GDM1 (cell line): ENCODE results near the gene SURF6.
"Not testable (repeated sequence)": the region's sequence is repeated elsewhere in the genome, so short reads cannot be mapped to it uniquely, and the experiment has no call there.

Experiments
- DNase-seq: peaks from one replicate; lab custom pipeline; 2025; lab: John Stamatoyannopoulos, UW

The SURF6 gene

GRCh38 chr9:133347515-133347984 lies 11.6 kb upstream of the SURF6 start:
- DNase-seq = no peak

- DNase-seq = no peak
These were observed 10.2 kb upstream of the SURF6 start for GRCh38 chr9:133346021-133346785.

GRCh38 chr9:133345596-133345995 lies 9.6 kb upstream of the SURF6 start:
- DNase-seq = no peak

- no peak for DNase-seq
These were observed 9.0 kb upstream of the SURF6 start for GRCh38 chr9:133344979-133345378.

DNA sequence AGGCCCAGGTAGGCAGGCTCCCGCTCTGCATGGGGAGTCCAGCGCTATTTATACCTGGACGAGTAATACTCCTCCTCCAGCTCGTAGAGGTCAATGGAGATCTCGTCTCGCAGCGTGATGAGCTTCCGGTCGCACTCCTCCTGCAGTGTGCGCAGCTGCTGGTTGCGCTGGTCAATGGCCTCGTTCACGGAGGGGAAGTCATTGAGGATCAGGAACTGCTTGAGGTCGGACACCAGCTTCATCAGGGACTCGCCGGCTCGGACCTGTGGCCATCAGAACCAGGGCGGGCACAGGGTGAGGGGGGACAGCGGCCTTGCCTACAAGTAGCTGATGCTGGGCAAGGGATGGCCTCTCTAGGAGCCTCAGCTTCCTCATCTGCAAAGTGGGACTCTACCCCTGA lies 8.1 kb upstream of the SURF6 start:
- DNase-seq = no peak

DNA sequence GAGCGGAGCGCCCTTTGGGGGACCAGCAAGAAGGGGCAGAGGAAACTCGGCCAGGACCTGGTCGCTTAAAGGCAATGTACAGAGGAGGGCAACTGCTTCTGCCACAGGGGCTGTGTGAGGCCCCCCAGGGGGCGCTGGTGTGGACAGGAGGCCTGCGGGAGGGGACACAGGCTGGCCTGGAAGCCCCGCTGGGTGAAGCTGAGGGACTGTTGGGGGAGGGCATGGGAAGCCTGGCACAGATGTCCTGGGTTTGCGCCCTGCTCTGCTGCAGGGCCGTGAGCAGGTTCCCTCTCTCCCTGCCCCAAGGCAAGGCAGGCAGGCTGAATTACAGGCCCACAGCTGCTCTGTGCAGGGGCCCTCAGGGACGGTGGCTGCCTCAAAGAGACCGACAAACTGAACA lies 6.6 kb upstream of the SURF6 start:
- no peak for DNase-seq

- DNase-seq = no peak
These were observed 6.0 kb upstream of the SURF6 start for GRCh38 chr9:133342069-133342406.

GRCh38 chr9:133341369-133342068 lies 5.5 kb upstream of the SURF6 start:
- peak; percentile 15 for DNase-seq

DNA sequence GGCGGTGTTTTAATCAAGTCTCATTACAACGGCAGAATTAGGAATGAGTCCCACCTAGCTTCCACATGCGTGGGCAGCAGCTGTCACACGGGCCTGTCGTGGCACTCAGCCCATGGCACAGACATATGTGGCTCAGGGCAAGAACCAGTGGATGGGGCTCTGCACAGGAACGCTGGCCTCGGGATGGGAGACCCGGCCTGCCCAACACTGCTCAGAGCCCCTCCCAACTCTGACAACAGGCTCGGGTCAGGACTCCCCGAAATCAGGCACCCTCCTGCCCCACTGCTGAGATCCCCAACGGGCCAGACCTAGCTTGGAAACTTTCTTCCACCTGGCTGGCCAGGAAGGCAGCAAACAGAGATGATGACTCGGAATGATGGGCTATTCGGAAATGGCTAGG lies 4.9 kb upstream of the SURF6 start:
- no peak for DNase-seq

GRCh38 chr9:133340256-133340655 lies 4.3 kb upstream of the SURF6 start:
- peak; percentile 52 for DNase-seq

GRCh38 chr9:133339641-133340040 lies 3.7 kb upstream of the SURF6 start:
- DNase-seq = no peak

GRCh38 chr9:133334888-133335287 lies 1.1 kb downstream of the SURF6 start:
- DNase-seq = not testable (repeated sequence)

- DNase-seq = no peak
These were observed 1.8 kb downstream of the SURF6 start for GRCh38 chr9:133334161-133334560.

- DNase-seq = no peak
These were observed 2.4 kb downstream of the SURF6 start for GRCh38 chr9:133333566-133333965.

DNA sequence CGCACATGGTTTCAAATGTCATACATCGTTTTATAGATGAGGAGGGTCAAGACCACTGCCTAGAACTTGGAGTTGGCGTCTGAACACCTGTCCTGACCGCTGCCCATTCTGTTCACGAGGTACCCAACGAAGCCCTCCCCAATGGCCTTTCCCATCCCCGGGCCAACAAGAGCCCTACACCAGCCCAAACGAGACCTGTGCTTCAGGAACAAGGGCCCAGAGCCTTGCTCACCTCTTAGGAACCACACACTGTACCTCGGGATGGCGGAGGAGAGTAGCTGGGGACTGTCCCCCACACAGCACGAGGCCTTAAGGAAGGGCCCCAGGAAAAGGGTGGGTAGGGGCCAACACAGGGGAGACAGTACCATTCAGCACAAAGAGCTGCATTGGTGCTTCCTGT lies 3.0 kb downstream of the SURF6 start:
- DNase-seq = no peak

DNA sequence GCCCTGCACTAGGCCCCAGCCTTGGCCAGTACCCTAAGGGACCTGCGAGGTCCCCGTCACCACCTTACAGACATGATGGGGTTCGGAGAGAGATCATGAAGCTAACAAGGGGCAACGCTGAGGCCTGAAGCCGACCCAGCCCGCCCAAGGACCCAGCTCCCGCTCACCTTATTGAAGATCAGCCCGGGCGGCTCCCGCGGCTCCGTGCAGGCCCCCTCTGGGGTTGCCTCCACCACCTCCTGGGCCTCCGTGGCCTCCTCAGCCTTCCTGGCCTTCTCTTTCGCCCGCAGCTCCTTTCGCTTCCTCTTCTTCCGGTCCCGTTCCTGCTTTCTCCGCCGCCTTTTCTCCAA lies 3.6 kb downstream of the SURF6 start:
- DNase-seq = no peak

DNA sequence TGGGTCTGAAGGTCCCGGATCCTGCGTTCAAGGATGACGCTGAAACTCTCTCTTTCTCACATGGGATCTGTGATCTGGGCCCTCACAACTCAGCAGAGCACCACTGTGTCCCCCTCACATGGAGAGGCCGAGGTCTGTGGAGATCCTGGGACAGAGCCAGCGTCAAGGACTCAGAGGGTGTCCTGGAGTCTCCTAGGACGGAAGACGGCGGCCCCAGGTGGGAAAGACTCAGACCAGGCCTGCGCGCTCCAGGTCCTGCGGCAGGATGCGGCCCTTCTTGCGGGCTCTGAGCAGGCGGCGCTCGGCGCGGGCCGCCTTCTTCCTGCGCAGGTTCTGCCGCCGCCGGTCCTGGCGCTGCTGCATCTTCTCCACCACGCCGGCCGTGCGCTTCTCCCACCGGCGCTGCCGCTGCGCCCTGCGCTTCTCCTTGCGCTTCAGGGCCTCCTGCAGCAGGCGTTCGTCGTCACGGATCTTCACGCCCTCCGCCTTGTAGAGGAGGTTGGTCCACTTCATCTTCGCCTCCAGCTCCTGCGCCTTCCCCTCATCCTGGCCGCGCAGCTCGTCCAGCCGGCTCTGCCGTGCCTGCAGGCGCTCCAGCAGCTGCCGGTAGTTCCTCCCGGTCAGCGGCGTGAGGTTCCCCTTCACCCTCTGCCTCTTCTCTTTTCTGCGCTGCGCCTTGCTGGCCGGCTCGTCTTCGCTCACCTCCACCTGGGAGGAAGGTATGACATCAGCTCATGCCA lies 4.2 kb downstream of the SURF6 start:
- DNase-seq = no peak

GRCh38 chr9:133331221-133331620 lies 4.8 kb downstream of the SURF6 start:
- DNase-seq = no peak

- not testable (repeated sequence) for DNase-seq
These were observed 6.5 kb downstream of the SURF6 start for GRCh38 chr9:133329306-133330156.

GRCh38 chr9:133327834-133328484 lies 8.0 kb downstream of the SURF6 start:
- no peak for DNase-seq

GRCh38 chr9:133327021-133327420 lies 9.0 kb downstream of the SURF6 start:
- DNase-seq = not testable (repeated sequence)
